ENCODE data around the gene RELL1.

RELL1 gene

GRCh38 chr4:37686373-37687193 lies at the start of gene RELL1:
Gene RELL1, minus strand, starts transcription at chr4:37686376. Its CDS starts 89 bp downstream, at chr4:37686287.
- DNase-seq = peak; percentile 95

DNA sequence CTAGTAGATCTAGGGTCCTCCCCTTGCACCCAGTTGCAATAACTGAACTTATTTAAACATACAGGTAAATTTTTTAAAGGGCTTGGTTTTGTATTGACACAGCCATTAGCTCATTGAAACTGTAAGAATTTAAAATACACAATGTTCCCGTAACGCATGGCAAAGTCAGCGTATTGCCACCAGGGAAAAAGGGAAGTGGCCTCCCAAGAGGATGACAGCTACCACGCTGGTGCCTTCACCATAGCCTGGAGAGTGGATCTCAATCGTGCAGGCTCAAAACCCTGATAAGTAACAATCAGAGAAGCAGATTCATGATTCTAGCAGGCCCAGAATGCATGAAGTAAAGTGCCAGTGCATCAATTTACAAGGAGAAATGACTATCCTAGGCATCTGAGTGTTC lies 49.4 kb upstream of the RELL1 start:
- DNase-seq = no peak

- no peak for DNase-seq
Measured at GRCh38 chr4:37734989-37735388, 48.8 kb upstream of the RELL1 start.

DNA sequence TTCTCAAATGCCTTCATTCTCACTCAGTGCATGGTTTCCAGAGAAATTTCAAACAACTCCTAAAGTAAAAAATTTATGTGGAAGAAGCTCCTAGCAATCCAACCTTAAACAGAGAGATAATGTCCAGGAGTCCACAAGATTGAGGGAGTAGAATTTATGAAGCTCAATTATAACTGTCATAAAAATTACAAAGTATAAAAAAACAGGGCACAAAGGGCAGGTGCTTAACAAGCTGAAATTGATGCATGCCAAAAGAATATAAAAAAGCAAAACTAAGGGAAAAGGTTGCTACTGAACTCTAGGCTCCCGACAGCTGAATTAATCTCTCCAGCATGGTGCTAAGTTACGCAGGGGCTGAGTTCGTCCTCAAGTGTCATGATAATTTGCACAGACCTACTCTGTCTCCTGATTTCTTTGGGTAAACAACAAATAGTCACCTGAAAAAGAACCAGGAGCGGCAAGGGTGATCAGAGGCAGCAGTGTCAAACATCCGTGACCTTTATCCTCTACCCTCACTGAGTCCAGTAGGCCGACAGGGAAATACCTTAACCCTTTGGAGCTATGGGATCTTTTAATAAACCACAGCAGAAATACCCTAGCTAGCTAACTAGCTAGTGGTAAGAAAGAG lies 47.2 kb upstream of the RELL1 start:
- no peak for DNase-seq

DNA sequence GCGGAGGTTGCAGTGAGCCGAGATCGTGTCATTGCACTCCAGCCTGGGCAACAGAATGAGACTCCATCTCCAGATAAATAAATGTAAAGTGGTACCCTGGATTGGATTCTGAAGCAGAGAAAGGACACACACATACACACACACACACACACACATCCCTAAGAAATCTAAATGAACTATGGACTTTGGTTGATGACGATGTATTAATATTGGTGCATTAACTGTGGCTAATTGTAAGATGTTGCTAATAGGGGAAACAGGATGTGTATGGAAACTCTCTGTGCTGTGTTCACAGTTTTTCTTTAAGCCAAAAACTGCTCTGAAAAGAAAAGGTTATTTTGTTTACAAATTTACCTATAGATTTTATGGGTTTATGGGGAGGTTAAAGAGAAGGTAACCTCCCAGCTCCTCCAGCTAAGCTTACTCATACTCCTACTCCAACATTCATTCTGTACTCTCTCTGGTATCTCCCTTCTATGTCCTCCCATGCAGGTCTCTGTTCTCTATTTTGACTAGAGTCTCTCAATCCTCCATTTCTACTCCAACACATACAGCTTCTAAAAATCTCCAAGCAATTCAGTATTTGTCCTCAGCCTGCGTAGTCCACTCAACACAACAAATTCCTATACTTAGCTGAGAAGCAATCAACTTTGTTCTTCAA lies 46.5 kb upstream of the RELL1 start:
- no peak for DNase-seq

DNA sequence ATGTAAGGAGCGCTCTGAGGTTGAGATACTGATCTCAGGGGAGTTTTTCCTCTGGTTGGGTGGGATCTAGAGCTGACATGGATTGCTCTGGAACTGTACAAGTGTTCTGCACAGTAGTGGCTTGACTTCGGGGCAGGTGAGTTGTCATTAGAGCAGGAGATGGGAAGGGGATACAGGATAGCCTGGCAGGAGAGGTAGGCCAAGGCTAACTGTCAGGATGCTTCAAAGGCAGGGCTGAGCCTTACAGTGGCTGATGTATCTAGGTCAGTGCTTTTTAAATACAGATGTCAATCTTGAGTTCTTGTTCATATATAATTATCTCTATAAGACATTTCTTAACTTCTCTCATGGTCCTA lies 43.5 kb upstream of the RELL1 start:
- no peak for DNase-seq

DNA sequence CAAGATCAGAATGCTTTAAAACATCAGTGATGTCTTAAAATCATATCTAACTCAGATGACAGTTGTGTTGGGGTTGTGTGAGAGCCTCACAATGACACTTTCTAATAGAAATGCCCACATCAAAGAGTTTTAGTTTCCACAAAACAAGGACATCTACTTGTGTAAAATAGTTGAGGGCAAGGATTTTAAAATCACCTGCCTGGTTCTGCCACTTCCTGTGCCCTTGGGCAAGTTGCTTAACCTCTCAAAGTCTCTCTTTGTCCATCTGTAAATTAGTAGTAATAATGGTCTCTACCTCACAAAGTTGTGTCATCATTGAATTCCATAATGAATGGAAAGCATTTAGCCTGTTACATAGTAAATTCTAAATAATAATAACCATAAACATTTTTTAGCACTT lies 41.9 kb upstream of the RELL1 start:
- DNase-seq = no peak

GRCh38 chr4:37727635-37728034 lies 41.5 kb upstream of the RELL1 start:
- DNase-seq = no peak

DNA sequence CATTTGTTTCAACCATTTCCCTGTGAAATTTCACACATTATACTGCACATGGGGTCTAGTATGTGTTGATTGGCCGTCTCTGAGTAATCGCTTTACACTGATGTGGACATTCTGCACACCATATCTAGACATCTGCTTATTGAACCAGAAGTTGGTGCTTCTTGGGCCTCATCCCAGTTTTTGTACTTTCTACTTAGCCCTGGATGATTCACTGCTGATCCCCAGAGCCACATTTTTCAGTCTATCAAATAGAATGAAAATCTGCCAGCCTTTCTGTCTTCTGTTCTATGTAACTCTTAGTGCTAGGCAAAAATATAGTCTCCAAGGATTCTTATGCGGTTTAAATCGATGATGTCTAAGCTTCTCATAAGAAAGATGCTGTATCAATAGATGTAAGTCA lies 40.5 kb upstream of the RELL1 start:
- no peak for DNase-seq

GRCh38 chr4:37725718-37726117 lies 39.5 kb upstream of the RELL1 start:
- no peak for DNase-seq

DNA sequence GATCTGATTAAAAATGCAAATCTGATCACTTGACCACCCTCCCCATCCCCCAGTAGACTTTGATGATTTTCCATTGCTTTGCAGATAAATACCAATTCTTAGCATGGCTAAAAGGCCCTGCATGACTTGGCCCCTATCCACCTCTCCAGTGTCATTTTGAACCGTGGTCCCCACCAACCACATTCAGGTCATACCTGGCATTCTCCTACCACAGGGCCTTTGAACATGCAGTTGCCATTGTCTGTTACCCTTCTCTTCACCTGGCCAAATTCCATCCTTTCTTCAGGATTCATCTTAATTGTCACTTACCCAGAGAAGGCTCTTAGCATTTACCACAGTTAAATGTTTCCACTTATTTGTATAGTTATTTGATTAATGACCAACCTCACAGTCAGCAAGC lies 36.9 kb upstream of the RELL1 start:
- DNase-seq = no peak

DNA sequence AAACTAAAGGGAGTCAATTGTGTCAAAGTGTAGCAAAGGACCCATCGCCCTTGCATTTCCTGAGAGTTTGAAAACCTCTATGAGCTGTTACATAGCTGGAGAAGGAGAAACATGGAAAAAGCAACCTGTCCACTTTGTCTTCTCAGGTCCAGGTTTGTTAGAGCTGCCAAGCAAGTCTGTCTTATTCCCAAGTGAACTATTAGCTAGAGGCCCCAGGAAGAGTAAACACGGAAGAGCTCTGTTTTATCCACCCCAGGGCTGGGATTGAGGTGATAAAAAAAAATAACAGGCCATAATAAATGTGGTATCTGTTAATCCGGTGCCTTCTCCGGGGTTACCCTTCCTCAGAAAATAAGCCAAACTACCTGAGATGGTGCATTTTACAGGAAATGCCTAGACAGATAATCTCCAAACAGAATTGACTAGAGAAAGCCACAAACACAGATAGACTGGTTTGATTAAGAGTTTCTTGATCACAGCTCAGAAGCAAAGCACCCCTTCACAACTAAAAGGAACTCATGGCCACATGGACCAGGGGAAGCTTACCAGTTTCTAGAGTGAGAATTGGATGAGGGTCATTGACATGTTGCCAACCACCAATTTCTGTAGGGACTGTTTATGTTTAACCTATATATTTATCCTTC lies 35.9 kb upstream of the RELL1 start:
- DNase-seq = no peak

DNA sequence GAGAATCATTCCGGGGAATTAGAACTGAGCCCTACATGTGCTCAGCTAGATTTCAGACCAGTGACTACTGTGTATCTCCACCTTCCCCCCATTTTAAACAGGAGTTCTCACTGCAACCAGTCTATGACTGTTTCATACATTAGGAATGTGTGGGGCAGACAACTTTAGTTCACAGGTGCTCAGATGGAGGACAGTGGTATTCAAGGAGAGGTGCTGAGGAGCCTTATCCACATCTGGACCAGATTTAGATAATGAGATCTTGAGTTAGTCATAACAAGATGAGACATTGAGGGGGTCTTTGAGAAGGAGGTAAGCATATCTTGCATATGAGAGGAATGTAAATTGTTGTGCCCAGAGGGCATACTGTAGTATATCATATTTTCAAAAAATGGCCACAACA lies 32.8 kb upstream of the RELL1 start:
- DNase-seq = no peak

DNA sequence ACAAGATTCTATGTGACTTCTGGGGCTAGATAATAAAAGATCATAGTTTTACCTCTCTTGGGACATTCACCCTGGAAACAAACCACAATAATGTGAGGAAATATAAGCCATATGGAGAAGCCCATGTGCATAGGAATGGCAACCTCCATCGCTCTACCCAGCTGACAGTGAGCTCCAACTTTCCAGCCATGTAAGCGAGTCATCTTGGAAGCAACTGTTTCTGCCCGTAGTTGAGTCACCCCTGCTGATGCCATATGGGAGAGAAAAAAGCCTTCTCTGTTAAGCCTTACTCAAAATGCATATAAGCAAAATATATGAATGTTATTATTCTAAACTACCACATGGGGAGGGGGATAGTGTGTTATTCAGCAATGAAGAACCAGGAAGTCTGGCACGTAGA lies 31.4 kb upstream of the RELL1 start:
- DNase-seq = no peak

DNA sequence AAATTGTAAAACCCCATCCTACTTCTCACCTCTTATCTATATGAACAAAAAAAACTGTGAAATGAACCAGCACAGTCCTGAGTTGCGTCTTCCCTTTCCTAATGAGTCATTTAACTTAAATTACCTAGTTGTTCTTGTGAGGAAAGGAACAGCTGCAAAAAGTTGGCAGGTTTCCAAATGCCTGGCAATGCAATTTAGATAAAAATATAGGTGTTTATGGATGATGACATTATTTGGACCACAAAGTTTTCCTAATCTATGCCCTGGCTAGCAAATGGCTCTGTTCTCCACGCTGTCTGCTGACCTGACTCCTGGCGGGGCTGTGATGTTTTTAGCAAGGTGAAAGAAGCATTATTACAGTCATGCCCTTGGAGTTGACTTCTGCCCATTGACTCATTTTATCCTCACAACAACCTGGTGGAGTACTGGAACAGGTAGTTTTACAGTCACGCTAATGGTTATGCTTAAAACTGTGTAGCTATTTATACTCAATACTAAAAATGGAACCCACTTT lies 29.8 kb upstream of the RELL1 start:
- DNase-seq = no peak

GRCh38 chr4:37710491-37710890 lies 24.3 kb upstream of the RELL1 start:
- DNase-seq = no peak

DNA sequence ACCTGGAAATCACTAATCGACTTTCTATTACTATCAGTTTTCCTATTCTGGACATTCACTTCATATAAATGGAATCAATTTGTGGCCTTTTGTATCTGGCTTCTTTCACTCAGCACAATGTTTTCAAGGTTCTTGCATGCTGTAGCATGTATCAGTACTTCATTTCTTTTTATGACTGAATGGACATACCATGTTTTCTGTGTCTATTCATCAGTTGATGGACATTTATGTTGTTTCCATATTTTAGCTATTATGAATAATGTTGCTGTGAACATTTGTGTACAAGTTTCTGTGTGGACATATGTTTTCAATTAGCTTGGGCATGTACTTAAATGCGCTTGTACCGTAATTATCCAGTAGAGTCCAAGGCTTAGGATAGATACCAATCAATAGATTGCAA lies 19.9 kb upstream of the RELL1 start:
- no peak for DNase-seq

DNA sequence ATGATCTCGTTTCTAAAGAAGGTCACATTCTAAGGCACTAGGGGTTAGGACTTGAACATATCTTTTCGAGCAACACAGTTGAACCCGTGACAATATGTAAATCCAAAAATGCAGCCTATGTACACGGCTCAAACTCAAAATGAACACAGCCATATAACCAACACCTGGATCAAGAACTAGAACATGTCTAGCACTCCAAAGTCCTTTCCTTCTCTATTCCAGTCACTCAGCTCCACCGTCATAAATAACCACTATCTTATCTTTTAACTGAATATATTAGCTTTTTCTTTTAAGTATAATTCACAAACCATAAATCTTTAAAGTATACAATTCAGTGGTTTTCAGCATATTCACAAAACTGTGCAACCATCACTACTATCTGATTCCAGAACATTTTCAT lies 19.4 kb upstream of the RELL1 start:
- no peak for DNase-seq

GRCh38 chr4:37699868-37700481 lies 13.8 kb upstream of the RELL1 start:
- no peak for DNase-seq

DNA sequence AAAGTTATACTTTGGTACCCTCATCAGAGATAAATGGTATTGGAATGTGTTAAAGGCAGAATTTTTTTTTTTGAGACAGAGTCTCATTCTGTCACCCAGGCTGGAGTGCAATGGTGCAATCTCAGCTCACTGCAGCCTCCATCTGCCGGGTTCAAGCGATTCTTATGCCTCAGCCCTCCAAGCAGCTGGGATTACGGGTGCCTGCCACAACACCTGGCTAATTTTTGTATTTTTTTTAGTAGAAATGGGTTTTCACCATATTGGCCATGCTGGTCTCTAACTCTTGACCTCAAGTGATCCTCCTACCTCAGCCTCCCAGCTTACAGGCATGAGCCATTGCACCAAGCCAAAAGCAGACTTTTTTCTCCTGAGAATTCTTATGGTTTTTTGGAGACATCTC lies 11.4 kb upstream of the RELL1 start:
- no peak for DNase-seq

- no peak for DNase-seq
Measured at GRCh38 chr4:37693450-37694190, 7.4 kb upstream of the RELL1 start.

DNA sequence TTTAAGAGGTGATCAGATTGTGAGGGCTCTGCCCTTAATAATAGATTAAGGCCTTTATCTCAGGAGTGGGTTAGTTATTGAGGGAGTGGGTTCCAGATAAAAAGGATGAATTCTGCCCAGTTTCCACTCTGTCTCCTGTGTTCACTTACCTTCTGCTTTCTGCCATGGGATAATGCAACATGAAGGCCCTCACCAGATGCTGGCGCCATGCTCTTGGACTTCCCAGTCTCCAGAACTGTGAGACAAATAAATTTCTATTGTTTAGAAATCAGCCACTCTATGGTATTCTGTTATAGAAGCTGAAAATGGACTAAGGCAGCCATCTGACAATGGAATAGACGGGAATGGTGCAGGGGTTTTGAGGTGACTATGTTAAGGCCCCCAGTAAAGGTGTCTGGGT lies 6.9 kb upstream of the RELL1 start:
- no peak for DNase-seq

Data from NCI-H146 (cell line).